Spleen (tissue), 11 donors: ENCODE measurements around the gene SPOPL. TPM values are rescaled to one million over a fixed set of nuclear protein-coding genes. Genes with fewer than 3 reads are reported as not detected.

Experiments used
- DNase-seq: peaks from one replicate; pipeline ENCODE4 v3.0.0-alpha.2; 2020
- H3K27ac ChIP-seq, 8 donors: fragments of 200-600 bp; sonication (generic) in 7 of 8; 1 replicate in 4 of 8; 2 replicates in 4 of 8; pipeline versions ENCODE4 v1.5.0 to v1.8.0; 2016 to 2021; ENCODE audit warnings: inconsistent platforms in 4 of 8, mild to moderate bottlenecking in 4 of 8, moderate library complexity in 1 of 8
- H3K27me3 ChIP-seq, 7 donors: fragments of 200-600 bp; sonication (generic) in 6 of 7; replicated peaks in 1 of 7; 1 replicate in 4 of 7; 2 replicates in 3 of 7; pipeline versions ENCODE4 v1.5.0 to v1.8.0; 2016 to 2021; ENCODE audit warnings: inconsistent platforms in 3 of 7, mild to moderate bottlenecking in 1 of 7
- H3K36me3 ChIP-seq, 6 donors: fragments of 200-600 bp; sonication (generic) in 5 of 6; 1 replicate in 4 of 6; 2 replicates in 2 of 6; pipeline versions ENCODE4 v1.5.0 to v1.8.0; 2016 to 2021; ENCODE audit warnings: inconsistent platforms in 2 of 6
- H3K4me1 ChIP-seq, 6 donors: fragments of 200-600 bp; sonication (generic) in 5 of 6; 1 replicate in 3 of 6; 2 replicates in 3 of 6; pipeline versions ENCODE4 v1.5.0 to v1.8.0; 2016 to 2021; ENCODE audit warnings: inconsistent platforms in 3 of 6
- H3K4me3 ChIP-seq, 8 donors: fragments of 200-600 bp; sonication (generic) in 7 of 8; 1 replicate in 4 of 8; 2 replicates in 4 of 8; pipeline versions ENCODE4 v1.5.0 to v1.8.0; 2016 to 2021; ENCODE audit warnings: inconsistent platforms in 4 of 8, mild to moderate bottlenecking in 4 of 8, moderate library complexity in 2 of 8
- H3K9me3 ChIP-seq, 8 donors: fragments of 200-600 bp; sonication (generic) in 7 of 8; 1 replicate in 4 of 8; 2 replicates in 4 of 8; pipeline versions ENCODE4 v1.5.0 to v1.8.0; 2016 to 2021; ENCODE audit warnings: inconsistent platforms in 4 of 8
- CTCF ChIP-seq, 11 experiments: fragments of 200-600 bp in 7 of 11; fragments of 450-650 bp in 4 of 11; sonication (generic) in 4 of 11; IDR thresholded peaks in 8 of 11; conservative IDR thresholded peaks in 3 of 11; 1 replicate in 7 of 11; 2 replicates in 4 of 11; pipeline versions ENCODE4 v1.4.0 to v1.8.0; 2016 to 2021; ENCODE audit warnings: antibody characterized with exemption in 11 of 11, inconsistent platforms in 4 of 11, mild to moderate bottlenecking in 1 of 11
- POLR2A ChIP-seq, 3 donors: fragments of 450-650 bp; IDR thresholded peaks; one replicate each; pipeline ENCODE4 v1.5.1; 2017; ENCODE audit warnings: antibody characterized with exemption in 3 of 3, mild to moderate bottlenecking in 1 of 3
- POLR2AphosphoS5 ChIP-seq, 3 donors: sonication (generic); formaldehyde crosslinking; IDR thresholded peaks; one replicate each; pipeline ENCODE4 v1.5.1; 2017; ENCODE audit warnings: antibody characterized with exemption in 3 of 3
- WGBS, 5 donors: extraction: QIAGEN DNeasy Blood & Tissue Kit in 3 of 5; methylation state at CpG; one replicate each; pipeline versions ENCODE4 v1.1.5 to v1.1.7; 2013 to 2018; 5-methylcytosine and 5-hydroxymethylcytosine counted together
- intact Hi-C: fragments of 100-400 bp; cut with DNase I; formaldehyde crosslinking; loops from one replicate; pipeline ENCODE4 v1.15.0; 2023; ENCODE audit warnings: low total_unique reads
- polyA plus RNA-seq, 3 donors: library from polyadenylated mRNA; stranded (reverse); fragments of 200-250 nt; gene quantifications; one replicate each; pipeline ENCODE4 v1.2.1, GENCODE V29; 2013
- total RNA-seq, 7 donors: library from RNA; depleted of rRNA in 3 of 7; stranded (reverse); fragments of >200 nt in 3 of 7; fragmentation: NEBNext Ultra II Directional in 4 of 7; extraction: Animal tissue kit (Norgen Biotek cat#: 25700) in 4 of 7; gene quantifications; one replicate each; pipeline versions ENCODE4 v1.1.0 to v1.2.1, GENCODE V29; 2016 to 2021
- donor health status: healthy with polysubstance abuse.
- donor health status: DM: no; HTN: no; CAD: no; lungs with moderate emphysema.
- donor health status: DM: no; HTN: no; CAD: no.
- donor health status: Bipolar disorder and iron deficiency.
- donor health status: healthy.
- donor health status: DM: no; HTN: no; CAD: no.
- donor health status: DM: yes; HTN: yes; CAD: no.

The SPOPL gene
- total and polyA plus RNA-seq, 10 donors, result 4.8 to 48.8 (median 36.8) TPM

GRCh38 chr2:138579556-138579955, 78.0 kb downstream of the SPOPL start:
- H3K9me3 ChIP-seq, result peaks cover 0 to 20% (median 12%) of the 10 kb centered on the region in 8 donors
- intact Hi-C loops, result no loop called here
- H3K4me3 ChIP-seq, result no peak overlapping the region
- no peaks in the 10 kb centered on the region for H3K27me3 ChIP-seq
- peaks cover 0 to 79% (median 5%) of the 10 kb centered on the region in 6 donors for H3K36me3 ChIP-seq
- TF ChIP-seq POLR2AphosphoS5 (IDR thresholded peaks at IDR 0.05) (no peak), POLR2A (IDR thresholded peaks at IDR 0.05) (no peak), CTCF (IDR thresholded peaks at IDR 0.05 in 8 of 11, conservative IDR thresholded peaks at IDR 0.05 in 3 of 11) (no peak)
- no peak for DNase-seq
- H3K4me1 ChIP-seq, result no peaks in the 10 kb centered on the region
- H3K27ac ChIP-seq, result no peak overlapping the region
- 91 to 98% (median 95%) methylated on average over 3 of the region's 3 CpGs for WGBS, 5 donors

- intact Hi-C loops, result no loop called here
- Histone ChIP-seq H3K4me3 (no peak overlapping the region), H3K9me3 (peaks cover 0 to 13% (median 11%) of the 10 kb centered on the region in 8 donors), H3K4me1 (no peaks in the 10 kb centered on the region), H3K27me3 (no peaks in the 10 kb centered on the region), H3K27ac (no peak overlapping the region), H3K36me3 (peaks cover 0 to 76% (median 2%) of the 10 kb centered on the region in 6 donors)
- TF ChIP-seq POLR2A (IDR thresholded peaks at IDR 0.05), result no peak
- no peak for TF ChIP-seq CTCF (IDR thresholded peaks at IDR 0.05 in 8 of 11, conservative IDR thresholded peaks at IDR 0.05 in 3 of 11)
- TF ChIP-seq POLR2AphosphoS5 (IDR thresholded peaks at IDR 0.05), result no peak
- no peak for DNase-seq
- WGBS, 5 donors, result 96 to 99% (median 98%) methylated on average over 1 of the region's 1 CpG
Measured at GRCh38 chr2:138581909-138582308, 80.3 kb downstream of the SPOPL start.

- no peaks in the 10 kb centered on the region for H3K4me1 ChIP-seq
- H3K9me3 ChIP-seq, result no peaks in the 10 kb centered on the region
- H3K36me3 ChIP-seq, result peaks cover 0 to 33% (median under 1%) of the 10 kb centered on the region in 6 donors
- H3K27me3 ChIP-seq, result no peaks in the 10 kb centered on the region
- H3K27ac ChIP-seq, result no peak overlapping the region
- no peak for TF ChIP-seq CTCF (IDR thresholded peaks at IDR 0.05 in 8 of 11, conservative IDR thresholded peaks at IDR 0.05 in 3 of 11)
- WGBS, 5 donors, result 95 to 100% (median 98%) methylated on average over 1 of the region's 1 CpG
- DNase-seq, result no peak
- no peak overlapping the region for H3K4me3 ChIP-seq
- intact Hi-C loops, result no loop called here
Measured at GRCh38 chr2:138589663-138590062, 88.1 kb downstream of the SPOPL start.

GRCh38 chr2:138596403-138596802, 94.8 kb downstream of the SPOPL start:
- 78 to 89% (median 83%) methylated on average over 3 of the region's 3 CpGs for WGBS, 5 donors
- Histone ChIP-seq H3K27me3 (no peaks in the 10 kb centered on the region), H3K9me3 (no peaks in the 10 kb centered on the region), H3K4me1 (no peaks in the 10 kb centered on the region), H3K27ac (no peak overlapping the region), H3K4me3 (no peak overlapping the region), H3K36me3 (peaks cover 0 to 37% (median 6%) of the 10 kb centered on the region in 6 donors)
- TF ChIP-seq POLR2AphosphoS5 (IDR thresholded peaks at IDR 0.05) (no peak), CTCF (IDR thresholded peaks at IDR 0.05 in 8 of 11, conservative IDR thresholded peaks at IDR 0.05 in 3 of 11) (no peak), POLR2A (IDR thresholded peaks at IDR 0.05) (no peak)
- DNase-seq, result no peak
- intact Hi-C loops, result no loop called here
